ENCODE data around the gene GSG1L2.

Gene GSG1L2

GRCh38 chr17:9755083-9755482 is 66.8 kb downstream of the GSG1L2 start:
- Mint-ChIP-seq H3K4me3 (no peak overlapping the region), H3K27ac (no peak overlapping the region), H3K4me1 (no peaks in the 10 kb centered on the region), H3K36me3 (no peaks in the 10 kb centered on the region), H3K9me3 (no peaks in the 10 kb centered on the region), H3K27me3 (peaks cover 5% of the 10 kb centered on the region)
- CTCF ChIA-PET, result no interaction called here
- DNase-seq, result no peak
